Stimulated activated CD8-positive, alpha-beta memory T cell treated with anti-CD3 and anti-CD28 coated beads, Interleukin-15, amount 100 ng/mL, for 24 hours (primary cell): ENCODE results near the gene NARS2.

Experiments
- DNase-seq: peaks from one replicate; pipeline ENCODE4 v3.0.0-alpha.2; 2020; ENCODE audit warnings: low read depth

NARS2 gene

DNA sequence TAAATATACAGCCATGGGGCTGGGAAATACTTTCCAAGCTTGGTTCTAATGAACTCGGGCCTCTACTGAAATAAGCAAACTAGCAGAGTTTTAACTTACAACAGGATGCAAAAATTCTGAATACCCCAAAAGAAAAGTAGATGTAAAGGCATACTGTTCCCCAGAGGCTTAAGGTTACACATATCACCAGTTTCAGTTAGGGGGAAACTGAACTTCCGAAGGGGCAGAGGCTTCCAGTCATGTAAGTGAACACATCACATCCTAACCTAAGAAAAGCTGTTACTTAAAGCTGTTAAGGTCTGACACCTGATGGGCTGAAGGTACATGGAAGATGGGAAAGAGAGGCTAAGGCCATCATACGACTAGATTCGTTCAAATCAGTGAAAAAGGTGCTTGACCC is 159.3 kb downstream of the NARS2 start:
- DNase-seq = no peak

DNA sequence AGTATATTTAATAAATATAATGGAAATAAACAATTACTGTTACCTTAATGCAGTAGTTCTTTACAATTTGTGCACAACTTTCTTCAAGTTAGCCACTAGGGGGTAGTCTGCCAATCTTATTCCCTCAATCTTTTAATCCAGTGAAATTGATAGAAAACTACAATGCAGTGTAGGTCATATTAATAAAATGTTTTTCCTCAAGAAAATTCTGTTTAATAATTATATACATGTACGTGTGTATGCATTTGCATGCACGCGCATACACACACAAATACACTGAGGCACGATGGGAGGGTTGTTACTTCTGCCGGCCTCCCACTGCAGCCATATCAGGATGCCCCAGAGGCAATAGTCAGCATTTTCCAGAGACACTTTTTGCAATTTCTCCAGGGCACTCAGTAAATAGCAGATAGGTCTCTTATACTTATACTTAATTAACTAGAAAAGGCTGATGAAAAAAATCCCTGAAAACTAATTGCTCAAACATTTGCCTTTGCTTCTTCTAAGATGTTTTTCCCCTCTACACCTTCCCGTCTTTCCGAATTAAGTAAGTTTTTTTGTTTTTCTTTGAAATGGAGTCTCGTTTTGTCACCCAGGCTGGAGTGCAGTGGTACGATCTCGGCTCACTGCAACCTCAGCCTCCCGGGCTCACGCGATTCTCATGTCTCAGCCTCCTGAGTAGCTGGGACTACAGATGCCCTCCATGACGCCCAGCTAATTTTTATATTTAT is 160.2 kb downstream of the NARS2 start:
- DNase-seq = no peak

DNA sequence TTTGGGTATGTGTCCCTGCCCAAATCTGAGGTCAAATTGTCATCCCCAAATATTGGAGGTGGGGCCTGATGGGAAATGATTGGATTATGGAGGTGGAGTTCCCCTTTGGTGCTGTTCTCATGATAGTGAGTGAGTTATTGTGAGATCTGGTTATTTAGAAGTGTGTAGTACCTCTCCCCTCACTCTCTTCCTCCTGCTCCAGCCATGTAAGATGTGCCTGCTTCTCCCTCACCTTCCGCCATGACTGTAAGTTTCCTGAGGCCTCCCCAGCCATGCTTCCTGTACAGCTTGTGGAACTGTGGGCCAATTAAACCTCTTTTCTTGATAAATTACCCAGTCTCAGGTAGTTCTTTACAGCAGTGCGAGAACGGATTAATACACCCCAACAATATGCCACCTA is 166.0 kb downstream of the NARS2 start:
- DNase-seq = no peak

DNA sequence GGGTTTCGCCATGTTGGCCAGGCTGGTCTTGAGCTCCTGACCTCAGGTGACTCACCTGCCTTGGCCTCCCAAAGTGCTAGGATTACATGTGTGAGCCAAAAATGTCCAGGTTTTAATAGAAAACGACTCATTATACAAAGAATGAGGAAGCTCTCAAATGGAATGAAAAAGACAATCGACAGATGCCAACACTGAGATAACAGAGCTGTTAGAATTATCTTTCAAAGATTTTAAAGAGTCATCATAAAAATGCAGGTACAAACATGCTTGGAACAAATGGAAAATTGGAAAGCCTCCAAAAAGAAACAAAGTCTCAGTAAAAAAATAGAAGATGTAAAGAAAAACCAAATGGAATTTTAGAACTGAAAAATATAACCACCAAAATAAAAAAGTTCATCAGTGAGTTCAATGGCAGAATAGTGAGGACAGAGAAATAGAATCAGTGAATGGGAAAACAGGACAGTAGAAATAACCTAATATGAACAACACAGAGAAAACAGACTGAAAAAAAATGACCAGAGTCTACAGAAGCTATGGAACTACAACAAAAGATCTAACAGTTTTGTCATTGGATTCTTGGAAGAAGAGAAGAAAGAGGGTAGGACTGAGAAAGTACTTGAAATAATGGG is 168.0 kb downstream of the NARS2 start:
- DNase-seq = no peak

DNA sequence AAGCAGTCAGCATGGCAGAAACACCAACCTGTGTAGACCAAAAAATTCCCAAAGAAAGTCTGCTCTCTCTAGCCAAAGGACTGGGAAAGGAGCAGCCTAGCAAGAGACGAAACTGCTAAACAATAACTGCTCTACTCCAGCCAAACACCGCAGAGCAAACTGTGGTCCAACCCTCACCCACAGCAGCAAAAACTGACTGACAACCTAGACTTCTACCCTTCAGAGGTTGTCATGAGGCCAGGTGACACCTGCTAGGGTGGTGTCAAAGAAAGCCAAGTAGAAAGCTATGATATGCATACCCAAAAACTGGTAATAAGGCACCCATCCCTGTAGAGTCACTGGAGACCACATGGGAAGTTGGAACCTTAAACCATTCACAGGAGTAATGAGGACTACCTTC is 168.9 kb downstream of the NARS2 start:
- no peak for DNase-seq

DNA sequence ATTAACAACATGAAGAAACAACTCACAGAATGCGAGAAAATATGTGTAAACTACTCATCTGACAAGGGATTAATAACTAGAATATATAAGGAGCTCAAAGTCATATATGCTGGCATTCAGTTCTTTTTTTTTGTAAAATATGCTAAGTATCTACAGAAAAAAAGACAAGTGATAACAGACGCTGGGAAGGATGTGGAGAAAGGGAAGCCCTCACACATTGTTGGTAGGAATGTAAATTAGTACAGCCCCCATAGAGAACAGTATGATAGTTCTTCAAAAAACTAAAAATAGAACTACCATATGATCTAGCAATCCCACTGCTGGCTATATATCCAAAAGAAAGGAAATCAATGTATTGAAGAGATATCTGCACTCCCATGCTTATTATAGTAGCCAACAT is 170.9 kb downstream of the NARS2 start:
- DNase-seq = no peak

DNA sequence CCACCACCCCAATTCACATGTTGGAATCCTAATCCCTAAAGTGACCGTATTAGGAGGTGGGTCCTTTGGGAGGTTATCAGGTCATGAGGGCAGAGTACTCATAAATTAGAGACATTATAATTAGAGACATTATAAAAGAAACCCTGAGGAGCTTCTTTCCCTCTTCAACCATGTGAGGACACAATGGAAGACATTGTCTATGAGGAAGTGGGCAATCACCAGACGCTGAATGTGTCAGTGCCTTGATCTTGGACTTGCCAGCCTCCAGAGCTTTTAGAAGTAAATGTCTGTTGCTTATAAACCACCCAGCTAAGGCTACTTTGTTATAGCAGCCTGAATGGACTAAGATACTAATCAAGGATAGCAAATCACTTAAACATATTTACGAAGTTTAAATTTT is 171.8 kb downstream of the NARS2 start:
- no peak for DNase-seq

DNA sequence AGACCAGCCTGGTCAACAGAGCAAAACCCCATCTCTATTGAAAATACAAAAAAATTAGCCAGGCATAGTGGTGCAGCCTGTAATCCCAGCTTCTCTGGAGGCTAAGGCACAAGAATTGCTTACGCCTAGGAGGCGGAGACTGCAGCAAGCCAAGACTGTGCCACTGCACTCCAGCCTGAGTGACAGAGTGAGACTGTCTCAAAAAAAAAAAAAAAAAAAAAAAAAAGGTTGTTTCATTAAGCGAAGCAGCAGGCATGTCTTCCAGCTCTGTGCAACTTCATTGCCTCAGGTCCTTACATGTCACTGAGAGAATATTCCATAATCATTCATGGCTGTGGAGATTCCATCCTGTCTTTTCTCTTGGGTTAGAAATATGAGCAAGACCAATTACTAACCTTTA is 174.0 kb downstream of the NARS2 start:
- no peak for DNase-seq

DNA sequence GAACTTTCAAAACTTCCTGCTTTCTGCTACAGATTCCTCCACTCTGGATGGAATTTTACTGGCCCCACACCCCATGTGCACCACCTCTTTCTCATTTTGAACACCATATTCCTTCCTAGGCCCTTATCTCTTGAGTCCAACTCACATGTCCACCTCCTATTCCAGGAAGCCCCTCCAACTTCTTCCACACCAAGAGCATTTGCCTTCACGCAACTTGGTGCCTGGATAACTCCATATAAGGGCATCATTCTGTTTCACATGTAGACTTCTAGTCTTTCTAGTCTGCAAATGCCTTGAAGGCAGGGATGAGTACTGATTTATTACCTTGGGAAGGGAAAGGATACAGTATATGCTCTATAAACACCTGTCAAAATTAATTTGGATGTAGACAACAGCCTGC is 174.5 kb downstream of the NARS2 start:
- DNase-seq = no peak

DNA sequence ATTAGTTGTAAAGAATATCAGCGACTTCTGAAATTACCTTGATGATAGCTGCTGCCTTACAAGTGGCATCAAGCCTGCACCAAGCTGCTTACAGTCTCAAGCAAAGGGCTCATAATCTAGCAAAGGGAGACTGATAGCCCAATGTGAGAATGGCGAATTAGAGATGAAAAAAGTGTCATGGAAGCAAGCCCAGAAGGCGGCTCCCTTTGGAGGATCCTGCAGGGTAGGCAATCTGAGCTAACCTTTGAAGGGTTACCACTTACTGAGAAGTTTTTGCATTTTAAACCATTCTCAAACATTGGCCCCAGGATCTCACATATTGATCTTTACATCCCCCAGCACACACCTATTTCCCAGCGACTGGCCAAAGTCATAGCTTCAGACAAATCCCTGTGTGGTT is 175.5 kb downstream of the NARS2 start:
- DNase-seq = no peak

DNA sequence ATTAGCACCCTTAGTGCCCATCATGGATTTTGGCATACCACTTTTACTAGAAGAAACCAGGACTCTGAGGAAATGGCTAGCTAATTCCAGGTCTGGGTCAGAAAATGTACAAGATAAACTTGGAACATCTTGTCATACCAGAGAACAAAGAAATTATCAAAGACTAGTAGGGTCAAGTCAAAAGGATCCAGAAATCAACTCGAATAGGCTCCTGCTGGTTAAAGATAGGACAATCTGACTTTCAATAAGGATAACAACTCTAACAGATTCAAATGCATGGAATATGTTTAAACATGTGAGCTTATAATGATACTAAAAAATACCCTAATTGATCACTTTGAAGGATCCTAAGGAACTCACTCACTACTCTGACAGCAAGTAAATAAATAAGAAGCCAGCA is 175.9 kb downstream of the NARS2 start:
- DNase-seq = no peak

DNA sequence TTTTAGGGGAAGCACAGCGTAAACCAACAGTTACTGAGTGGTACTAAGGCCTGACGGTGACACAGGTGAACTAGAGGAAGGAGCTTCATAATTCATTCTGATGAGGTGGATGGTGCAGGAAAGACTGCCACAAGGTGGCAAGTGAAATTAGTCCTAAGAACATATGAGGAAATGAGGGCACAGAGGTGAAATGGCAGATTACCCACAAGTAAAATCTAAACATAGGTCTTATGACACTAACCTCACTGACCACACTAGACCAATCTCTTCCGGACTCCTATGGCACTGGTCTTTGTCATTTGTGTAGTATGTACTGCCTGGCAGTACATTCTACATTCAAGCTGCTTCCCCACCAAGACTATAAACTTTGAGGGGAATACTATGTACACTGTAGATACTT is 177.3 kb downstream of the NARS2 start:
- no peak for DNase-seq

DNA sequence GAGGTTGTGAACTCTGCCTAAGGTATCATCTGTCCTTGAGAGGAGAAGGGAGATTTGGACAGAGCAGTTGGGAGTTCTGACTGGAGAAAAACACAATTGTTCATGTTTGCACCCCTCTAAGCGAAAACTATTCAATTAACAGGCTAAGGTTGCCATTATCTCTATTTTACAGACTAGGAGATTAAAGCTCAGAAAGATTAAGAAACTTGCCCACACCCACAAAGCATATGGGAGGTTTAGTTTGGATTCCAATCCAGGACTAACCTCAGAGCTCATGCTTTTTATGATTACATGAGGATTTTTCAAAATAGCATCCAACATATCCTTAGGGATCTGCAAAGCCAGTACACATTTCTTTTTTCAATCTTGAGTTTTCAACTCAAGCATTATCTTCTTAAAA is 179.1 kb downstream of the NARS2 start:
- DNase-seq = no peak

DNA sequence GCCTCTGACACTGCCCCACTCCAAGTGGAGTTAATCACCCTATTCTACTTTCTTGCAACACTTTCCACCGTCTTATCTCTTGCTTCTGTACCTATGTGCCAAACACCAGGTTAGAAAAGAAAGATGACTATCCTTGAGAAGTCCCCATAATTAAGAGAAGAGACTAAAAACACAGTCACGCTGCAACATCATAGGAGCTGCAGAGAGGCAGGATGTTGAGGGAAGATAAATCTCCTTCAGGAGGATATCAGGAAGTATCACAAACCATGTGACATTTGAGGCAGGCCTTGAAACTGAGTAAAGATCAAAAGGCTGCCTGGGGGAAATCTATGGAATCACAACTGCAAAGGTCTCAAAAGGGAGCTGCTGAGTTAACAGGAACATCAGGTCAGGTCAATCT is 181.8 kb downstream of the NARS2 start:
- DNase-seq = no peak

DNA sequence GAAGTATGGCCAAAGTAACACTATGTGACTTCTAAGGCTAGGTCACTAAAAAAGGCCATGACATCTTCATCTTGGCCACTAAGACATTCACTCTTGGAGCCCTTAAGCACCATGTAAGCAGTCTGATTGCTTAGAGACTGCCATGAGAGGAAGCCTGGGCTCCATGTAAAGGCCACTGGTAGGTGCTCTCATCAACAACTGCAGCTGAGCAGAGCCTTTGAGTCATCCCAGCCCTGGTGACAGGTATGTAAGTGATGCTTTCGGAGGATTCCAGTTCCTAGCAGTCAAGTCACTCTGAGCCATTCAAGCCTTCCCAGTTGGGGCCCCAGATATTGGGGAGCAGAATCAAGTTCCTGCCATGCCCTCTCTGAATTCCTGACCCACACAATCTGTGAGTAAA is 183.2 kb downstream of the NARS2 start:
- DNase-seq = no peak

DNA sequence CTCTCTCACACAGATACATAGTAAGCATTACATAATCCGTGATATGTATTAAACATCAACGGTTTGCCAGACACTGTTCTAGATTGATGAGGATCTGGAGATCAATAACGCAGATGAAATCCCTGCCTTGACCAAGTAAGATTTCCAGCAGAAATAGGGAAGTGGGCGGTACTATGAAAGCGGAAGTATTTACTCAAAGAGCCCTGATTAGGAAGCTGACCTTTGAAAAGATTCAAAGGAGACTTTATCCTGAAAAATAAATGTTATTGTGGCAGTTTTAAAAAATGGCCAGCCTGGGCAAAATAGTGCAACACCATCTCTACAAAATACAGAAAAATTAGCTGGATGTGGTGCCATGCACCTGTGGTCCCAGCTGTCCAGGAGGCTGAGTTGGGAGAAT is 183.9 kb downstream of the NARS2 start:
- no peak for DNase-seq

DNA sequence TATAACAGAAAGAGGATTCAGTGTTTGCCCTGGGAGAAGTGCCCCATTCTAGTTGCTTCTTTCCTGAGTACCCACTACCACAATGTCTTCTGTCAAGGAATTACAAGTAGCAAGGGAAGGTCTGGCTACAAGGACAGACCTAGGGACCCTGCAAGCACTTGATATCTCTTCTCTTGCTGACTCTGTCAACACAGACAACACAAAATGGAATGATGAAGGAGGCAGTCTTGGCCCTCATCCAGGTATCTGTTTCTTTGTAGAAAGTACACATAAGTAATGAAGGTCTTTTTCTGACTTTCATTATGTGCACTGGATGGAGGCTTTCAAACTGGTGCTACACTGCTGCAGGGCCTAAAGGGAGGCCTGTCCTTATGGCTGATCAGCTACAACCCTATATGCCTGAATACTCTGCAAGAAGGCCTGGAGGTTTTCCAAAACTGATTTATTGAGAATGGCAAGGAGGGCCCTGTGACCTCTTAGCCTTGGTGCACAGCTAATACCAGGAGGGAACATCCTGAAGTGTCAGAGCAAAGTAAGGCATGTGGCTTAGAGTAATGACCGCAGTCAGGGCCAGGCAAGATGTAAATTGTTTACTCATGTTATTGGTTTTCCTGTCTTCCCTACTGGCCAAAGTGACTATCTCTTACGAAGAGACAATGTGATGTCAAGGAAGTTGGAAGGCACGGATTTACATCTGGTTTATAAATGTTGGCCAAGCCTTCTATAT is 188.3 kb downstream of the NARS2 start:
- no peak for DNase-seq
